Parathyroid adenoma (tissue), 2 donors: ENCODE data around the gene NUP133.
"Not testable (repeated sequence)": the region's sequence is repeated elsewhere in the genome, so short reads cannot be mapped to it uniquely, and the experiment has no call there.

ENCODE experiments used
- H2AFZ ChIP-seq: fragments of 300-600 bp; sonication (generic); one replicate; pipeline ENCODE4 v1.7.0; 2017; ENCODE audit warnings: antibody characterized with exemption, mild to moderate bottlenecking
- H3K27ac ChIP-seq: fragments of 300-600 bp; sonication (generic); one replicate; pipeline ENCODE4 v1.7.0; 2017
- H3K27me3 ChIP-seq: fragments of 300-600 bp; sonication (generic); one replicate; pipeline ENCODE4 v1.7.0; 2017; ENCODE audit warnings: low read length; ENCODE audit not compliant: control insufficient read depth, insufficient read depth
- H3K36me3 ChIP-seq: fragments of 300-600 bp; sonication (generic); one replicate; pipeline ENCODE4 v1.7.0; 2017; ENCODE audit warnings: low read length; ENCODE audit not compliant: control insufficient read depth, insufficient read depth
- H3K4me1 ChIP-seq: fragments of 300-600 bp; sonication (generic); one replicate; pipeline ENCODE4 v1.7.0; 2017; ENCODE audit warnings: control low read depth
- H3K4me2 ChIP-seq: fragments of 300-600 bp; sonication (generic); one replicate; pipeline ENCODE4 v1.7.0; 2017; ENCODE audit warnings: low read length
- H3K4me3 ChIP-seq: fragments of 300-600 bp; sonication (generic); one replicate; pipeline ENCODE4 v1.7.0; 2017; ENCODE audit warnings: low read depth, low read length
- H3K79me2 ChIP-seq: fragments of 300-600 bp; sonication (generic); one replicate; pipeline ENCODE4 v1.7.0; 2017; ENCODE audit warnings: control low read depth
- H3K9ac ChIP-seq: fragments of 300-600 bp; sonication (generic); one replicate; pipeline ENCODE4 v1.7.0; 2017; ENCODE audit warnings: mild to moderate bottlenecking
- H3K9me3 ChIP-seq: fragments of 300-600 bp; sonication (generic); one replicate; pipeline ENCODE4 v1.7.0; 2017; ENCODE audit warnings: low read length; ENCODE audit not compliant: control insufficient read depth
- CTCF ChIP-seq: fragments of 300-600 bp; sonication (generic); IDR thresholded peaks from one replicate; pipeline ENCODE4 v1.7.0; 2017; ENCODE audit warnings: antibody characterized with exemption, mild to moderate bottlenecking
- donor health status: primary hyperparathyroidism.

NUP133 gene

DNA sequence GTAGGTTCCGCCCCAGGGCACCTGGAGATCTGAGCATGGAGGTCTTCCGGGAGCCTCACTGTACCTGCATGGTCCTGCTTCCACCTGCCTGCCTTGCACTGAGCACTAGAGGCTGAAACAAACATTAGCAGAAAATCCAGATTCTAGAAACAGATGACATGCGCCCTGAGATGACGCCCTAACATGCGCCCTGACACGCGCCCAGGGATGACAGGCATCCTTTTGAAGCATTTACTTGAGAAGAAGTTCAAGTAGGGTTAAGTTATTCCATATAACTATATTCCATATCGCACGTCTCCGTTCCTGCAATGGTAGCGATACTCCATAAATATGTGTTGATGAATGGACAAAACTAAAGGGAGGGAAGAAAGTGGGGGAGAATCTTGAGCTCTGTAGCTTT is 87.9 kb downstream of the NUP133 start:
- H3K79me2 ChIP-seq, result no peaks in the 10 kb centered on the region
- no peaks in the 10 kb centered on the region for H3K36me3 ChIP-seq
- H3K27ac ChIP-seq, result no peak overlapping the region
- no peak overlapping the region for H2AFZ ChIP-seq
- no peak for TF ChIP-seq CTCF
- no peak overlapping the region for H3K4me3 ChIP-seq
- no peaks in the 10 kb centered on the region for H3K27me3 ChIP-seq
- H3K9me3 ChIP-seq, result no peaks in the 10 kb centered on the region
- H3K4me1 ChIP-seq, result no peaks in the 10 kb centered on the region
- no peak overlapping the region for H3K9ac ChIP-seq
- H3K4me2 ChIP-seq, result no peak overlapping the region

- H3K4me3 ChIP-seq, H3K27ac ChIP-seq, H3K9me3 ChIP-seq, H3K4me2 ChIP-seq, H3K79me2 ChIP-seq, H2AFZ ChIP-seq, H3K36me3 ChIP-seq, H3K4me1 ChIP-seq, H3K27me3 ChIP-seq, H3K9ac ChIP-seq: not testable (repeated sequence)
Observed at GRCh38 chr1:229418586-229418985, 89.6 kb downstream of the NUP133 start.

GRCh38 chr1:229412810-229413209 is 95.3 kb downstream of the NUP133 start:
- H2AFZ ChIP-seq, H3K27ac ChIP-seq, H3K9ac ChIP-seq, H3K4me1 ChIP-seq, H3K9me3 ChIP-seq, H3K4me3 ChIP-seq, H3K36me3 ChIP-seq, H3K27me3 ChIP-seq, H3K79me2 ChIP-seq, H3K4me2 ChIP-seq: not testable (repeated sequence)

DNA sequence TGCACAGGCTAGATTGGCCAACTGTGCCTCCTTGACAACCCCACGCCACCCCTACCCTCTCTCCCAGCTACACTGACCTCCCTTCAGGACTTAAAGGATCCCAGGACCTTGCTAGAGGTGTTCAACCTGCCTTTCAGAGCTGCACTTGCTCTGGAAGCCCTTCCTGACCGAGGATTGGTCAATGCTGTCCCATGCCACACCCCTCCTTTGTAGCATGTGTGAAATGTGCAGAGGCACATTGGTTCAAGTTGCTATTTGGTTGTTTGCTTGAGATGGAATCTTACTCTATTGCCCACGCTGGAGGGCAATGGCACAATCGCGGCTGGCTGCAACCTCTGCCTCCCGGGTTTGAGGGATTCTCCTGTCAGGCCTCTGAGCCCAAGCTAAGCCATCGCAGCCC is 96.1 kb downstream of the NUP133 start:
- TF ChIP-seq CTCF, result no peak
- Histone ChIP-seq H3K4me2 (no peak overlapping the region), H3K27ac (no peak overlapping the region), H3K9me3 (no peaks in the 10 kb centered on the region), H3K36me3 (no peaks in the 10 kb centered on the region), H2AFZ (no peak overlapping the region), H3K27me3 (peaks cover 12% of the 10 kb centered on the region), H3K79me2 (no peaks in the 10 kb centered on the region), H3K4me1 (no peaks in the 10 kb centered on the region), H3K9ac (no peak overlapping the region), H3K4me3 (no peak overlapping the region)

- Histone ChIP-seq H3K9me3 (no peaks in the 10 kb centered on the region), H3K4me1 (no peaks in the 10 kb centered on the region), H3K27me3 (peaks cover 14% of the 10 kb centered on the region), H3K4me3 (no peak overlapping the region), H3K9ac (no peak overlapping the region), H3K36me3 (no peaks in the 10 kb centered on the region), H2AFZ (no peak overlapping the region), H3K4me2 (no peak overlapping the region), H3K27ac (no peak overlapping the region), H3K79me2 (no peaks in the 10 kb centered on the region)
- no peak for TF ChIP-seq CTCF
Observed at GRCh38 chr1:229411434-229412055, 96.6 kb downstream of the NUP133 start.
